GM12873 (cell line): Measurements from ENCODE around the gene EPHA2.

ENCODE experiments used
- CTCF ChIP-seq: IDR thresholded peaks from 2 replicates; pipeline ENCODE4 v1.5.1; 2012; ENCODE audit warnings: low read depth, mild to moderate bottlenecking, moderate library complexity, low read length, control low read depth; ENCODE audit not compliant: insufficient read depth; ENCODE audit errors: missing control alignments

The EPHA2 gene

GRCh38 chr1:16077406-16078245, 78.2 kb downstream of the EPHA2 start:
- no peak for TF ChIP-seq CTCF

GRCh38 chr1:16076865-16077238, 79.0 kb downstream of the EPHA2 start:
- no peak for TF ChIP-seq CTCF

- no peak for TF ChIP-seq CTCF
These were observed 79.6 kb downstream of the EPHA2 start for GRCh38 chr1:16076031-16076864.

GRCh38 chr1:16075337-16076030, 80.4 kb downstream of the EPHA2 start:
- no peak for TF ChIP-seq CTCF
